IMR-90 (cell line): ENCODE results near the gene FBXO34. TPM values are rescaled to one million over a fixed set of nuclear protein-coding genes. Genes with fewer than 3 reads are reported as not detected.

Source experiments
- ATAC-seq: fragments of 200-7000 bp; cut with Tn5 transposase; 2 replicates; pipeline ENCODE4 v1.9.1; 2020; ENCODE audit warnings: low read depth, mild to moderate bottlenecking, moderate library complexity
- BruUV-seq: library from RNA; stranded (reverse); fragments of 400-500 nt; replicated peaks from 2 replicates; lab custom pipeline; 2021; lab: Mats Ljungman, UMichigan
- CTCF ChIA-PET: fragments of 300-600 bp; formaldehyde crosslinking; extraction: SDS; loops from one replicate; lab custom pipeline; 2021; ENCODE audit warnings: antibody characterized with exemption; lab: Yijun Ruan, JAX
- POLR2A ChIA-PET: fragments of 300-600 bp; sonication (Branson Sonifier 250); formaldehyde crosslinking; loops from one replicate; lab custom pipeline; 2022; ENCODE audit warnings: antibody characterized with exemption; ENCODE audit not compliant: unreplicated experiment; lab: Charles Lee
- DNase-seq: peaks from one replicate; pipeline ENCODE4 v3.0.0; 2013
- H2AFZ ChIP-seq: replicated peaks from 2 replicates; pipeline ENCODE3; 2013; ENCODE audit warnings: low read length, mild to moderate bottlenecking; ENCODE audit not compliant: poor library complexity
- H2AK5ac ChIP-seq: 2 replicates; pipeline ENCODE4 v1.6.1; 2013; ENCODE audit warnings: low read depth, low read length, inconsistent platforms
- H2AK9ac ChIP-seq: replicated peaks from 2 replicates; pipeline ENCODE3; 2013; ENCODE audit warnings: mild to moderate bottlenecking, low read depth, low read length, moderate library complexity; ENCODE audit not compliant: poor library complexity
- H2BK120ac ChIP-seq: 2 replicates; pipeline ENCODE4 v1.6.1; 2013; ENCODE audit warnings: low read depth, low read length, inconsistent platforms
- H2BK15ac ChIP-seq: 3 replicates; pipeline ENCODE4 v1.6.1; 2013; ENCODE audit warnings: low read depth, low read length, inconsistent platforms
- H2BK20ac ChIP-seq: 2 replicates; pipeline ENCODE4 v1.6.1; 2013; ENCODE audit warnings: low read depth, mild to moderate bottlenecking, inconsistent platforms, low read length, moderate library complexity
- H2BK5ac ChIP-seq: 2 replicates; pipeline ENCODE4 v1.6.1; 2013; ENCODE audit warnings: mild to moderate bottlenecking, low read depth, low read length, inconsistent platforms; ENCODE audit not compliant: poor library complexity, severe bottlenecking
- H3K14ac ChIP-seq: replicated peaks from 2 replicates; pipeline ENCODE4 v1.6.1; 2013; ENCODE audit warnings: low read depth, low read length, inconsistent platforms
- H3K18ac ChIP-seq: 2 replicates; pipeline ENCODE4 v1.6.1; 2013; ENCODE audit warnings: low read depth, low read length, control low read depth
- H3K23ac ChIP-seq: 2 replicates; pipeline ENCODE4 v1.6.1; 2013; ENCODE audit warnings: low read depth, low read length, inconsistent platforms
- H3K27ac ChIP-seq: 2 replicates; pipeline ENCODE4 v1.5.1; 2013; ENCODE audit warnings: mild to moderate bottlenecking, control low read depth, low read length; ENCODE audit not compliant: insufficient read depth
- H3K27me3 ChIP-seq: 2 replicates; pipeline ENCODE4 v1.6.1; 2013; ENCODE audit warnings: low read length; ENCODE audit not compliant: control insufficient read depth, insufficient read depth
- H3K36me3 ChIP-seq: 2 replicates; pipeline ENCODE4 v1.6.1; 2013; ENCODE audit warnings: low read length, mixed read lengths; ENCODE audit not compliant: control insufficient read depth, insufficient read depth
- H3K4ac ChIP-seq: 2 replicates; pipeline ENCODE4 v1.6.1; 2013; ENCODE audit warnings: low read depth, low read length, inconsistent platforms
- H3K4me1 ChIP-seq: 2 replicates; pipeline ENCODE4 v1.6.1; 2013; ENCODE audit warnings: low read length, mixed read lengths; ENCODE audit not compliant: control insufficient read depth, insufficient read depth
- H3K4me2 ChIP-seq: 2 replicates; pipeline ENCODE4 v1.6.1; 2013; ENCODE audit warnings: low read depth, mild to moderate bottlenecking, control low read depth, low read length, moderate library complexity
- H3K4me3 ChIP-seq: 2 replicates; pipeline ENCODE4 v1.5.1; 2013; ENCODE audit warnings: low read depth, mild to moderate bottlenecking, control low read depth, low read length, moderate library complexity; ENCODE audit not compliant: insufficient read depth
- H3K56ac ChIP-seq: 2 replicates; pipeline ENCODE4 v1.6.1; 2013; ENCODE audit warnings: low read length, inconsistent platforms; ENCODE audit not compliant: insufficient read depth; ENCODE audit errors: extremely low read depth
- H3K79me1 ChIP-seq, 2 experiments: 2 replicates each; pipeline ENCODE4 v1.6.1; 2013; ENCODE audit warnings: low read length in 2 of 2, inconsistent platforms in 1 of 2, low read depth in 1 of 2
- H3K9ac ChIP-seq: 2 replicates; pipeline ENCODE4 v1.6.1; 2013; ENCODE audit warnings: low read depth, low read length, control low read depth
- H3K9me1 ChIP-seq: 2 replicates; pipeline ENCODE4 v1.6.1; 2013; ENCODE audit warnings: low read length, inconsistent platforms; ENCODE audit not compliant: insufficient read depth
- H3K9me3 ChIP-seq: 2 replicates; pipeline ENCODE4 v1.6.1; 2013; ENCODE audit warnings: low read length; ENCODE audit not compliant: control insufficient read depth, insufficient read depth
- H4K20me1 ChIP-seq: 2 replicates; pipeline ENCODE4 v1.6.1; 2013; ENCODE audit warnings: low read length, inconsistent platforms; ENCODE audit not compliant: insufficient read depth
- H4K5ac ChIP-seq: 2 replicates; pipeline ENCODE4 v1.6.1; 2013; ENCODE audit warnings: mild to moderate bottlenecking, low read depth, low read length, control low read depth
- H4K8ac ChIP-seq, 2 experiments: 2 replicates each; pipeline ENCODE4 v1.6.1; 2013; ENCODE audit warnings: low read depth in 2 of 2, low read length in 2 of 2, control low read depth in 1 of 2, inconsistent platforms in 1 of 2
- H4K91ac ChIP-seq: 2 replicates; pipeline ENCODE4 v1.6.1; 2013; ENCODE audit warnings: low read depth, low read length, inconsistent platforms; ENCODE audit not compliant: insufficient read depth
- BHLHE40 ChIP-seq: fragments of 150-350 bp; IDR thresholded peaks from 2 replicates; pipeline ENCODE4 v1.6.1; 2016; ENCODE audit warnings: mild to moderate bottlenecking, low read depth, low read length
- CEBPB ChIP-seq: IDR thresholded peaks from 2 replicates; pipeline ENCODE4 v1.6.1; 2012; ENCODE audit warnings: low read depth, low read length, improper control_type of control experiment
- CHD1 ChIP-seq: IDR thresholded peaks from 2 replicates; pipeline ENCODE4 v1.6.1; 2012; ENCODE audit warnings: low read depth, low read length, improper control_type of control experiment
- CTCF ChIP-seq: conservative IDR thresholded peaks from 2 replicates; pipeline ENCODE4 v1.5.1; 2012; ENCODE audit warnings: mild to moderate bottlenecking, low read depth, low read length, improper control_type of control experiment
- FOS ChIP-seq: fragments of 150-350 bp; IDR thresholded peaks from 2 replicates; pipeline ENCODE4 v1.6.1; 2016; ENCODE audit warnings: low read depth, low read length
- MAFK ChIP-seq: IDR thresholded peaks from 2 replicates; pipeline ENCODE4 v1.6.1; 2012; ENCODE audit warnings: low read depth, low read length, improper control_type of control experiment
- MAZ ChIP-seq: IDR thresholded peaks from 2 replicates; pipeline ENCODE4 v1.6.1; 2012; ENCODE audit warnings: low read depth, mild to moderate bottlenecking, low read length, improper control_type of control experiment, moderate library complexity, borderline replicate concordance
- MXI1 ChIP-seq: IDR thresholded peaks from 2 replicates; pipeline ENCODE4 v1.6.1; 2012; ENCODE audit warnings: low read depth, mild to moderate bottlenecking, low read length, moderate library complexity, borderline replicate concordance
- NFE2L2 ChIP-seq: fragments of 150-350 bp; IDR thresholded peaks from 2 replicates; pipeline ENCODE4 v1.6.1; 2016; ENCODE audit warnings: low read depth, mild to moderate bottlenecking, low read length
- POLR2A ChIP-seq: IDR thresholded peaks from 2 replicates; pipeline ENCODE4 v1.6.1; 2012; ENCODE audit warnings: mild to moderate bottlenecking, low read depth, low read length
- RAD21 ChIP-seq: IDR thresholded peaks from 2 replicates; pipeline ENCODE4 v1.6.1; 2012; ENCODE audit warnings: low read length, improper control_type of control experiment
- RCOR1 ChIP-seq: IDR thresholded peaks from 2 replicates; pipeline ENCODE4 v1.6.1; 2012; ENCODE audit warnings: mild to moderate bottlenecking, low read length, improper control_type of control experiment; ENCODE audit not compliant: insufficient replicate concordance
- RFX5 ChIP-seq: IDR thresholded peaks from 2 replicates; pipeline ENCODE4 v1.8.0; 2012; ENCODE audit warnings: low read depth, mild to moderate bottlenecking, low read length, moderate library complexity
- SMC3 ChIP-seq: fragments of 150-350 bp; IDR thresholded peaks from 2 replicates; pipeline ENCODE4 v1.6.1; 2016; ENCODE audit warnings: low read depth, mild to moderate bottlenecking, antibody characterized with exemption, low read length, moderate library complexity
- WGBS, 2 experiments: methylation state at CpG; one replicate each; pipeline versions ENCODE4 v1.1.5 to v1.1.7; 2013; ENCODE audit warnings: missing lambda C conversion rate in 2 of 2; ENCODE audit not compliant: insufficient read length in 1 of 2; ENCODE audit errors: extremely low coverage in 2 of 2; 5-methylcytosine and 5-hydroxymethylcytosine counted together
- dilution Hi-C: fragments of 300-500 bp; cut with HindIII; formaldehyde crosslinking; loops from one replicate; pipeline ENCODE4 v1.14.3; 2018; ENCODE audit warnings: low sequenced_read_pairs; ENCODE audit not compliant: unreplicated experiment
- in situ Hi-C: fragments of 300-500 bp; cut with MboI; formaldehyde crosslinking; loops from 3 replicates; pipeline ENCODE4 v1.14.3; 2019; ENCODE audit warnings: low sequenced_read_pairs, inconsistent platforms, mixed read lengths
- intact Hi-C: fragments of 100-400 bp; cut with micrococcal nuclease; formaldehyde crosslinking; loops from 2 replicates; pipeline ENCODE4 v1.10.0; 2022
- polyA plus RNA-seq, 3 experiments: library from polyadenylated mRNA; depleted of rRNA; stranded (reverse); fragments of >200 nt; gene quantifications; 2 replicates each; pipeline ENCODE4 v1.2.3, GENCODE V29; 2012; ENCODE audit warnings: low replicate concordance in 1 of 3
- total RNA-seq: library from RNA; depleted of rRNA; stranded (reverse); fragments of >200 nt; gene quantifications from 2 replicates; pipeline ENCODE4 v1.2.3, GENCODE V29; 2012
- TF ChIP-seq, protein P1 (sequence below): fragments of 150-350 bp; IDR thresholded peaks from 2 replicates; pipeline ENCODE4 v1.6.1; 2017; ENCODE audit warnings: mild to moderate bottlenecking, antibody characterized with exemption, low read length, low read depth
- TF ChIP-seq, protein P2 (sequence below): fragments of 150-350 bp; IDR thresholded peaks from 2 replicates; pipeline ENCODE4 v1.6.1; 2016; ENCODE audit warnings: low read depth, mild to moderate bottlenecking, low read length, moderate library complexity, borderline replicate concordance

The FBXO34 gene
- total and polyA plus RNA-seq, 2 of the 4 experiments (the other 2 are of a cell fraction), result 15.4 to 35.1 TPM

DNA sequence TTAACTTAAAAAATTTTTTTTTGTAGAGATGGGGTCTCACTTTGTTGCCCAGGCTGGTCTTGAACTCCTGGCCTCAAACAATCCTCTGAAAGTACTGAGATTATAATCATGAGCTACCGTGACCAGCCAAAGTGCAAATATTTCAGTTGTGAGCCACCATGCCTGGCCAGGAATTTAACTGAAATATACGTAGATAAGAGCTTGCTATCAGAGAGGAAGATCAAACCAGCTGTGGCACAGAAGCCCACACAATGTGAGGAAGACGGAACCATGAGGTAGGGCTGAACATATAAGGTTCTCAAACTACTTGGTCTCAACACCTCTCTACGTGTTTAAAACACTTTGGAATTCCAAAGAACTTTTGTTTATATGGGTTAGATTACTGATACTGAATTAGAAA lies 111.3 kb downstream of the FBXO34 start:
- peak overlapping the region; percentile 46; the same call in 1 of the 2 replicates for H3K18ac ChIP-seq
- peak overlapping the region; percentile 38; the same call in 1 of the 2 replicates for H3K27ac ChIP-seq
- no peak overlapping the region for H3K4me2 ChIP-seq
- no CpG with 5 or more reads among the region's 4 CpGs for WGBS, 2 experiments
- peak overlapping the region; percentile 92 for H2BK20ac ChIP-seq
- peaks cover 13% of the 10 kb centered on the region for H3K9me1 ChIP-seq
- H2BK5ac ChIP-seq, result peak overlapping the region; percentile 75
- H3K4me3 ChIP-seq, result no peak overlapping the region
- peaks cover 30% of the 10 kb centered on the region for H3K36me3 ChIP-seq
- dilution Hi-C loops (no loop called here), in situ Hi-C loops (no loop called here), intact Hi-C loops (no loop called here)
- TF ChIP-seq CTCF (no peak), RAD21 (no peak), POLR2A (no peak), CEBPB (no peak), MXI1 (no peak), MAFK (no peak), NFE2L2 (no peak), FOS (no peak), SMC3 (no peak), MAZ (no peak), BHLHE40 (no peak), CHD1 (no peak), RCOR1 (no peak), RFX5 (no peak)
- TF ChIP-seq, protein P1, sequence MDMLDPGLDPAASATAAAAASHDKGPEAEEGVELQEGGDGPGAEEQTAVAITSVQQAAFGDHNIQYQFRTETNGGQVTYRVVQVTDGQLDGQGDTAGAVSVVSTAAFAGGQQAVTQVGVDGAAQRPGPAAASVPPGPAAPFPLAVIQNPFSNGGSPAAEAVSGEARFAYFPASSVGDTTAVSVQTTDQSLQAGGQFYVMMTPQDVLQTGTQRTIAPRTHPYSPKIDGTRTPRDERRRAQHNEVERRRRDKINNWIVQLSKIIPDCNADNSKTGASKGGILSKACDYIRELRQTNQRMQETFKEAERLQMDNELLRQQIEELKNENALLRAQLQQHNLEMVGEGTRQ, result no peak
- TF ChIP-seq, protein P2, sequence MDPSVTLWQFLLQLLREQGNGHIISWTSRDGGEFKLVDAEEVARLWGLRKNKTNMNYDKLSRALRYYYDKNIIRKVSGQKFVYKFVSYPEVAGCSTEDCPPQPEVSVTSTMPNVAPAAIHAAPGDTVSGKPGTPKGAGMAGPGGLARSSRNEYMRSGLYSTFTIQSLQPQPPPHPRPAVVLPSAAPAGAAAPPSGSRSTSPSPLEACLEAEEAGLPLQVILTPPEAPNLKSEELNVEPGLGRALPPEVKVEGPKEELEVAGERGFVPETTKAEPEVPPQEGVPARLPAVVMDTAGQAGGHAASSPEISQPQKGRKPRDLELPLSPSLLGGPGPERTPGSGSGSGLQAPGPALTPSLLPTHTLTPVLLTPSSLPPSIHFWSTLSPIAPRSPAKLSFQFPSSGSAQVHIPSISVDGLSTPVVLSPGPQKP, result no peak
- peaks cover 3 to 21% of the 10 kb centered on the region in 2 experiments; a peak in 2 of 4 replicates for H3K79me1 ChIP-seq
- H4K20me1 ChIP-seq, result no peaks in the 10 kb centered on the region
- no peak overlapping the region for H2AK9ac ChIP-seq
- H3K27me3 ChIP-seq, result no peaks in the 10 kb centered on the region
- H4K8ac ChIP-seq, result peak overlapping the region in 1 of 2 experiments; percentile 63; a peak in 1 of 4 replicates
- H3K9ac ChIP-seq, result no peak overlapping the region
- ATAC-seq (peak; percentile 18; the same call in 1 of the 2 replicates), DNase-seq (peak; percentile 49)
- H3K14ac ChIP-seq, result peak overlapping the region; percentile 57; the same call in 1 of the 2 replicates
- no TSS peak for BruUV-seq
- H2BK15ac ChIP-seq, result peak overlapping the region; percentile 42; the same call in 2 of the 3 replicates
- peaks cover 13% of the 10 kb centered on the region for H3K4me1 ChIP-seq
- peak overlapping the region; percentile 75 for H3K4ac ChIP-seq
- no peak overlapping the region for H3K56ac ChIP-seq
- no peaks in the 10 kb centered on the region for H3K9me3 ChIP-seq
- no peak overlapping the region for H3K23ac ChIP-seq
- ChIA-PET CTCF (interaction anchor here (2.5 kb wide), 1 partner anchor 28 kb away, joined by 6 read pairs; no protein-coding TSS in a partner anchor), POLR2A (no interaction called here)
- no peak overlapping the region for H2AFZ ChIP-seq
- peak overlapping the region; percentile 41 for H4K91ac ChIP-seq
- H4K5ac ChIP-seq, result peak overlapping the region; percentile 14; the same call in 1 of the 2 replicates
- H2AK5ac ChIP-seq, result peak overlapping the region; percentile 80
- H2BK120ac ChIP-seq, result peak overlapping the region; percentile 48
